Urinary bladder (tissue), 4 donors: ENCODE data around the gene GRB14. TPM values are rescaled to one million over a fixed set of nuclear protein-coding genes. Genes with fewer than 3 reads are reported as not detected.

Source experiments
- DNase-seq: peaks from one replicate; pipeline ENCODE4 v3.0.0-alpha.2; 2015; ENCODE audit errors: extremely low spot score
- H3K27ac ChIP-seq: one replicate; pipeline ENCODE4 v1.5.1; 2013; ENCODE audit warnings: low read depth, mild to moderate bottlenecking, moderate library complexity
- H3K36me3 ChIP-seq: one replicate; pipeline ENCODE4 v1.6.1; 2013; ENCODE audit warnings: mild to moderate bottlenecking, moderate library complexity; ENCODE audit not compliant: insufficient read depth
- H3K4me1 ChIP-seq: one replicate; pipeline ENCODE4 v1.6.1; 2013; ENCODE audit warnings: mild to moderate bottlenecking, moderate library complexity; ENCODE audit not compliant: insufficient read depth
- H3K4me3 ChIP-seq: one replicate; pipeline ENCODE4 v1.5.1; 2013; ENCODE audit warnings: low read depth, low read length
- WGBS: extraction: QIAGEN DNeasy Blood & Tissue Kit; methylation state at CpG from one replicate; pipeline ENCODE4 v1.1.7; 2013; 5-methylcytosine and 5-hydroxymethylcytosine counted together
- polyA plus RNA-seq: library from polyadenylated mRNA; stranded (reverse); fragments of 200-250 nt; gene quantifications from one replicate; pipeline ENCODE4 v1.2.3, GENCODE V29; 2013
- total RNA-seq: library from RNA; depleted of rRNA; stranded (reverse); fragments of >200 nt; gene quantifications from one replicate; pipeline ENCODE4 v1.2.3, GENCODE V29; 2014
- donor health status: healthy with polysubstance abuse.
- donor health status: healthy.

GRB14 gene
- 5.8 TPM for total RNA-seq
- 0.95 TPM for polyA plus RNA-seq

DNA sequence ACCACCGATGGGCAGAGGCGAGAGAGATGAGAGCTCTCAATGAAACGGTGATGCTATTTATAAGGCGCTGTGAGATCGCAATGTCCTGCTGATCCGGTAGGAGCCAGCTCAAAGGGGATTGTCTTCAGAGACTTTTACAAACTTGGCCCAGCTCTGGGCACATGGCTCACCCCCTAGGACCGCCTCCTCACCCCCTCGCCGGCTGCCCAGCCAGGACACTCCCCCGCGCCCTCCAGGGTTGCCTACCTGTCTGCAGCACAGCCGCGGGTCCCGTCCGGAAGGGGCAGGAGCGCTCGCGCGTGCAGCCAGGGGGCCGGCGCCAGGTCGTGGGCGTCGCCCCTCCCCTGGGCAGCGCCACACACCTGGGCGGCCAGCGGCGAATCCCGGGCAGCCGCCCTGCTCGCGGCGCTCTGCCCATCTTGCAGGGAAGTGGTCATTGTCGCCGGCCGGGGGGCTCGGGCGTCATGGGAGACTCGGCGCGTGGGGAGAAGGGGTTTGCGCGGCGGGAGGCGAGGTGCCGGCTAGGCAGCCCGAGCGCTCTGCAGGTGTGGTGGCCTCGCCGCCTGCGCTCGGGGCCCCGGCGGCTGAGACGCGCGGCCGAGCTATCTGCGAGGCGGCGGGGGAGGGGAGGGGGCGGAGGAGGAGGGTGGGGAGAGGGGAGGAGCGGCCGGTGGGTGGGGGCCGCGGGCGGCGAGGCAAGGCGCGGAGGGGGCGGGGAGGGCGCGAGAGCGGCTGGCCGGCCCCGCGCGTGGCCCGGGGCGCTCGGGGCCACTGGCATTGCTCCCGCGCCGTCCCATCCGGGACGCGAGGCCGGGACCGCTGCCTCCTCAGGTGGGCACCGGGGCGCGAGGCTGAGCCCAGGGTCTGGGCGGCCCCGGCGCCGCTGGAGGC lies at the start of gene GRB14:
Gene GRB14 (minus strand): TSS at position 610 of the 891 bp plus-strand sequence. CDS start 173 bp downstream, at position 437.
- DNase-seq = no peak
- peaks cover 2% of the 10 kb centered on the region for H3K4me1 ChIP-seq
- no peaks in the 10 kb centered on the region for H3K36me3 ChIP-seq
- H3K4me3 ChIP-seq = peak within 1 kb of the TSS; percentile 57
- no peak within 1 kb of the TSS for H3K27ac ChIP-seq
- WGBS = under 1% methylated on average over 94 of the region's 96 CpGs

- H3K27ac ChIP-seq = no peak overlapping the region
- no peak for DNase-seq
- H3K4me1 ChIP-seq = no peaks in the 10 kb centered on the region
- no peaks in the 10 kb centered on the region for H3K36me3 ChIP-seq
- no peak overlapping the region for H3K4me3 ChIP-seq
These were observed 48.0 kb upstream of the GRB14 start for GRCh38 chr2:164669291-164669690.

- 78% methylated on average over 2 of the region's 2 CpGs for WGBS
- no peak overlapping the region for H3K4me3 ChIP-seq
- DNase-seq = no peak
- H3K36me3 ChIP-seq = no peaks in the 10 kb centered on the region
- H3K27ac ChIP-seq = no peak overlapping the region
- no peaks in the 10 kb centered on the region for H3K4me1 ChIP-seq
These were observed 46.3 kb upstream of the GRB14 start for GRCh38 chr2:164667566-164667965.

DNA sequence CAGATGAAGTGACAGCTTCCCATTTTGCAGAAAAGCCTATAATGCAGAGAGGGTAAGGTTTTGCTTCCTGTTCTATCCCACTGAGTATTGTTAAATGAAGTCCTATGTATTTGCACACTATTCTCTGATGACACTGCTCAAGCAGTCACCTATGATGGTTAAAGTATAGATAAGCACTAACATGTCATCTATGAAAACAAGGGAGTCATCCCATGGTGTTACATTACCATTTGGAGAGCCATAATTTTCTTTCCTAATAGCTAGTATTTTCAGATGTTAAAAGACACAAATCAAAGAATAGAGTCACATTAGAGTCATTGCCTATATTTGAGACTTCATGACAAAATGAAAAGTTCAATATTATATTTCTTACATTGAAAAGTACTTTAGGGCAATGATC lies 42.8 kb upstream of the GRB14 start:
- Histone ChIP-seq H3K27ac (no peak overlapping the region), H3K4me3 (no peak overlapping the region), H3K36me3 (no peaks in the 10 kb centered on the region), H3K4me1 (no peaks in the 10 kb centered on the region)
- DNase-seq = no peak

DNA sequence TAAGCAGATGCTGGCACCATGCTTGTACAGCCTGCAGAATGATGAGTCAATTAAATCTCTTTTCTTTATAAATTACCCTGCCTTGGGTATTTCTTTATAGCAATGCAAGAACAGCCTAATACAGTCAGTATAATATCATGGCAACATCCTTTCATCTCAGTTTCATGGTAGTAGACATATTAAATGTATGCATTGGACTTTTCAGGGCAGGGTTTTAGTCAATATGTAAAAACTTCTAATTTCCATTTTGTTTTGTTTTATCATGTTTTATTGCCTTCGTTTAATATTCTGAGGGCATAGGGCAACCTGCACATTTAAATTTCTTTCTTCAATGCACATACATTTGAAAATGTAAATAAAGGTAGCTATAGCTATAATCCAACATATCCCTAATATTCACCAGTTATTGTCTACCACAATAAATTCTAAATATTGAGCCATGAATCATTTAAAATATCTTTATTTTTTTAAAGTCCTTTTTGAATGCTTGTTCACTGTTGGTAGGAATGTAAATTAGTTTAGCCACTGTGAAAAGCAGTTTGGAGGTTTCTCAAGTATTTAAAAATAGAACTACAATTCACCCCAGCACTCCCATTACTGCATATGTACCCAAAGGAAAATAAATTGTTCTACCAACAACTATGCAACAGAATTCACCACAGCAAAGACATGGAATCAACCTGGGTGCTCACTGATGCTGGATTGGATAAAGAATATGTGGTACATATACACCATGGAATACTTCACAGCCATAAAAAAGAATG lies 41.8 kb upstream of the GRB14 start:
- Histone ChIP-seq H3K4me1 (no peaks in the 10 kb centered on the region), H3K27ac (no peak overlapping the region), H3K36me3 (no peaks in the 10 kb centered on the region), H3K4me3 (no peak overlapping the region)
- no peak for DNase-seq
- WGBS = 95% methylated on average over 1 of the region's 1 CpG

- Histone ChIP-seq H3K36me3 (no peaks in the 10 kb centered on the region), H3K27ac (no peak overlapping the region), H3K4me3 (no peak overlapping the region), H3K4me1 (no peaks in the 10 kb centered on the region)
- 44% methylated on average over 1 of the region's 1 CpG for WGBS
- DNase-seq = no peak
These were observed 40.8 kb upstream of the GRB14 start for GRCh38 chr2:164662066-164662465.

DNA sequence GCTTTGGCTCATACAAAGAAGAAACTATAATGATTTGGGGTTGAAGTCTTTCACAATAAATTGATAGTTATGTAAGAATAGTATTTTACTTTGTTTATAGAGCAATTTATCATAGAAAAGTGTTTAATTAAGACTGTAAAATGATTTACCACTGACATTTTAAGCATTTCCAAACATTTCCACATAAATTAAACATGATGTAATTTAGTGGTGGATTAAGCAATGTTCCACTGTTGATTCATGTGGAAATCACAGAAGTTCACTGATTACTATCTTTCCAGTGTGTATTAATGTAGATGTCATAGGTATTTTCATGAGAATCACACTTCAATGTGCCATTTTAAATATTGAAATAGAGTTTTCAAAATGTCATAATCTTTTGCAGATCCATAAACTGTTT lies 40.1 kb upstream of the GRB14 start:
- H3K4me1 ChIP-seq = no peaks in the 10 kb centered on the region
- no peak overlapping the region for H3K4me3 ChIP-seq
- DNase-seq = no peak
- H3K27ac ChIP-seq = no peak overlapping the region
- H3K36me3 ChIP-seq = no peaks in the 10 kb centered on the region

DNA sequence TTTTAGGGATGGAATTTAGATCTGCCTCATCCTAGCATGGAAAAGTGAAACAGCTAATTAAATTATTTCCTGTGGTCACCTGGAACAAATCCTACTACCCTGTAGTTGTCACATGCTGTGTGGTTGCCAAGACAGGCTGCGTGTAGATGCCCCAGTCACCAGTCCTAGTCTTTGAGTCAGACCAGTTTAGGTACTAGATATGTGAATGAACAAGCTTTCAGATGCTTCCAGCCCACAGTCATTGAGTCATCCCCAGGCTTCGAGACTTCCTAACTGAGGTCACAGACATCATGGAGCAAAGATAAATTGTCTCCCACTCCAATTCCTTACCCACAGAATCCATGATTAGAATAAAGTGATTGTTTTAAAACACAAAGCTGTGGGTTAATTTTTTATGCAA lies 35.8 kb upstream of the GRB14 start:
- H3K4me3 ChIP-seq = no peak overlapping the region
- H3K4me1 ChIP-seq = no peaks in the 10 kb centered on the region
- no peak for DNase-seq
- H3K36me3 ChIP-seq = no peaks in the 10 kb centered on the region
- 90% methylated on average over 2 of the region's 2 CpGs for WGBS
- H3K27ac ChIP-seq = no peak overlapping the region

DNA sequence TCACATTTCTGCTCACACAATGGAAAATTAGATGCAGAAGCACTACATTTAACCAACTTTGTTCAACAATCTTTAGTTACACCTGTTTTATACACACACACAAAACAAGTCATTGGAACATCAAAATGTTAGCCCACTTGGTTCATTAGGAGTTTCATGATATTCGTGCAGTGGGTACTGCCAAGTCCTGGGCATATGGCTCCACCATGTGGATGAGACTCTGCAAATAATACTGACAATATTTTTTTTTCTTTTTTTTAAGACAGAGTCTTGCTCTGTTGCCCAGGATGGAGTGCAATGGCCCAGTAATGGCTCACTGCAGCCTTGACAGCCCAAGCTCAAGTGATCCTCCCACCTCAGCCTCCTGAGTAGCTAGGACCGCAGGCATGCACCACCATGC lies 34.5 kb upstream of the GRB14 start:
- H3K4me3 ChIP-seq = no peak overlapping the region
- no peaks in the 10 kb centered on the region for H3K4me1 ChIP-seq
- H3K27ac ChIP-seq = no peak overlapping the region
- 94% methylated on average over 2 of the region's 2 CpGs for WGBS
- no peaks in the 10 kb centered on the region for H3K36me3 ChIP-seq
- no peak for DNase-seq

DNA sequence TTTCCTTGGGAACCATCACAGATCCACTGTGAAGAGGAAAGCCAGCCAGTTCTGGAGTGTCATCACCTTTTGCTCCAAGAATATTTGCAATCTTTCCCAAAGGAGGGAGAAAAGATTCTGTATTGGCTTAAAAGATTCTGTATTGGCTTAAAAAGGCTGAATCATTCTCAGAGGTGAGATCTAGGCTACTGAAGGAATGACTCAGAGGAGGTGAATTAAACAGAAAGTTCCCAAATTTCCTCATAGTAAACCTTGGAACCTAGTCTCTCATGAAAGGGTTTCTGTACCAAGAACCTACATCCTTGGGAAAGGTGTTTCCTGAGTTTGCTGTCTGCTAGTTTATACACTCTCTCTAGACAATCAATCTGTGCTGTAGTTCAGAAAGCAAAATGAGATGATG lies 34.1 kb upstream of the GRB14 start:
- H3K27ac ChIP-seq = no peak overlapping the region
- H3K4me3 ChIP-seq = no peak overlapping the region
- H3K36me3 ChIP-seq = no peaks in the 10 kb centered on the region
- no peak for DNase-seq
- no peaks in the 10 kb centered on the region for H3K4me1 ChIP-seq

DNA sequence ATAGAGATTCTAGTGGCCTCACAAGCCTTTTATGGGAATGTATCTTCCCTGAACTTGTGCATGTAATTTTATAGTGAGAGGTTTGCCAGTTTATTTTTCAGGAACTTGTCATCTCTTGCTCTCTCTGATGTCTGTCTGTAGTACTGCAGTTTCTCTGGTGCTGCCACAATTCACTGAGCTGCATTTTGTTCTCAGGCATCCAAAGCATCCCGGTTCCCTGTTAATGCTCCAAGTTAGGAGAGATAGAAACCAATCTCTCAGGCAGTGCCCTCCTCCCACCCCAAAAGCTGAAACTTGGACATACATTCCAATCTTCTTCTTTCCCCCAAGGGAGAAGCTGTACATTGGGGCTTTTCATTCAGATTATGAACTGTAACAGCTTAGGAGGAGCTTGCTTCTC lies 30.1 kb upstream of the GRB14 start:
- Histone ChIP-seq H3K36me3 (no peaks in the 10 kb centered on the region), H3K27ac (no peak overlapping the region), H3K4me3 (no peak overlapping the region), H3K4me1 (no peaks in the 10 kb centered on the region)
- WGBS = 51% methylated on average over 1 of the region's 1 CpG
- no peak for DNase-seq

DNA sequence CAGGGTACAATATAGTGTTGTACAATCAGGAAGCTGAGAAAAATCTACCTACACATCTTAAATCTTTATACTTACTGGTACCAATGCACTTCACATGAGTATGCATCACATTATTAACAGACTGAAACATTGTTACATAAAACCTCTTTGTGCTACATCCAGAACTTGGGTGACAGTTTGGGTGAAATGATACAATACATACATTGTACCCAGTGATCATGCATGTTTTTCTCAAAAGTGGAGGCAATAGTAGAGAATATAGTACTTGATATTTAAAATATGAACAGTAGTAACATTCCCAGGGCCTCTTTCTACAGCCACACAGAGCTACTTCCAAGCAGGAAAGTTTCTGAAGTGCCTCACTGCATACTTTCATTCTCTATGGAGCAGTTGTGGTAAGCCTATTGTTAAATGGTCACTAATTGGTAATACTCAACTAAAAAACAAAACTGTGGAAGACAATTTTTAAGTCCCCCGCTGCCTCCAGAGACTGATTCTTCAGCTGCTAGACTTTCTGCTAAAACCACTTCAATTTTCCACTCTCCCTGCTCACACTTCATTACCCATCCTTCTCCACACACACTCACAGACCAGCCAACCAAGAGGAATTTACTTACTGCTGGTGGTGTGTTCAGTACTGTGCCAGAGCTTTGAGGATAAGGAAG lies 22.9 kb upstream of the GRB14 start:
- 97% methylated on average over 1 of the region's 1 CpG for WGBS
- no peaks in the 10 kb centered on the region for H3K36me3 ChIP-seq
- no peaks in the 10 kb centered on the region for H3K4me1 ChIP-seq
- H3K27ac ChIP-seq = no peak overlapping the region
- no peak for DNase-seq
- no peak overlapping the region for H3K4me3 ChIP-seq

GRCh38 chr2:164642946-164643555 lies 21.8 kb upstream of the GRB14 start:
- H3K4me1 ChIP-seq = no peaks in the 10 kb centered on the region
- no peak for DNase-seq
- H3K36me3 ChIP-seq = no peaks in the 10 kb centered on the region
- no peak overlapping the region for H3K27ac ChIP-seq
- 85% methylated on average over 8 of the region's 8 CpGs for WGBS
- no peak overlapping the region for H3K4me3 ChIP-seq
